ENCODE results near the gene MRPL14. TPM values are rescaled to one million over a fixed set of nuclear protein-coding genes. Genes with fewer than 3 reads are reported as not detected.

Gene MRPL14
- total RNA-seq, 2 experiments from 2014 or later: 10.4 to 11.5 TPM

DNA sequence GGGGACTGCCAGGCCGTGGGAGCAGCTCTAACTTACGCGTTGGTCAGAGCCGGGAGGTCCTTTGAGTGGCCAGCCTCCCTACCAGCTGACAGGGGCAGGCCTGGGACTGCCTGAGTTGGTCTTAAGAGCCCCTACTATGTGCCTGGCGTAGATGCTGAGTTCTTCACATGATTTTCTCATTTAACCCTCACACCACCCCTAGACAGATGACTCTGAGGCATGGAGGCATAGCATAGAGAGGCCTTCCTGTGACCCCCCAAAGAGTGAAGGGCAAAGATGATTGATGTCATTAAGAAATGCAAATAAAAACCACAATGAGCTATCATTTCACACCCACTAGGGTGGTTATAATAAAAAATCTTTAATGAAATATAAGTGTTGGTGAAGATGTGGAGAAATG lies 36.8 kb downstream of the MRPL14 start:
- TF ChIP-seq CTCF (IDR thresholded peaks at IDR 0.05): no peak
- Histone ChIP-seq H3K4me3 (ENCODE audit: low read length) (no peak overlapping the region), H3K27ac (ENCODE audit: low read depth in 1 of 2, low read length in 2 of 2) (no peak overlapping the region), H3K27me3 (ENCODE audit: control insufficient read depth in 1 of 2, insufficient read depth in 2 of 2, low read length in 2 of 2) (no peaks in the 10 kb centered on the region), H3K36me3 (ENCODE audit: insufficient read depth, low read length) (peaks cover 4% of the 10 kb centered on the region), H3K9me3 (ENCODE audit: control insufficient read depth in 1 of 2, insufficient read depth in 1 of 2, low read length in 2 of 2) (no peaks in the 10 kb centered on the region), H3K4me1 (ENCODE audit: insufficient read depth, low read length) (no peaks in the 10 kb centered on the region)
- intact Hi-C loops (cut with DNase I, micrococcal nuclease): loop anchor here (10.0 kb wide), 2 partner anchors 174 to 364 kb away; partner anchors contain the start of gene NFKBIE (in 1 of the 2)
- no peaks in the 10 kb centered on the region for H3K4me1 Mint-ChIP-seq (ENCODE audit: low read depth)
- H3K4me3 Mint-ChIP-seq: no peak overlapping the region
- no peak overlapping the region for H3K27ac Mint-ChIP-seq
- no peak for DNase-seq
- no peaks in the 10 kb centered on the region for H3K9me3 Mint-ChIP-seq
- ChIA-PET POLR2A (no interaction called here), CTCF (interaction anchor here (1.9 kb wide), 1 partner anchor 11 kb away, joined by 4 read pairs; no protein-coding TSS in a partner anchor)
- ATAC-seq (ENCODE audit: poor library complexity): no peak
- no peaks in the 10 kb centered on the region for H3K27me3 Mint-ChIP-seq
- no peaks in the 10 kb centered on the region for H3K36me3 Mint-ChIP-seq (ENCODE audit: low read depth)

DNA sequence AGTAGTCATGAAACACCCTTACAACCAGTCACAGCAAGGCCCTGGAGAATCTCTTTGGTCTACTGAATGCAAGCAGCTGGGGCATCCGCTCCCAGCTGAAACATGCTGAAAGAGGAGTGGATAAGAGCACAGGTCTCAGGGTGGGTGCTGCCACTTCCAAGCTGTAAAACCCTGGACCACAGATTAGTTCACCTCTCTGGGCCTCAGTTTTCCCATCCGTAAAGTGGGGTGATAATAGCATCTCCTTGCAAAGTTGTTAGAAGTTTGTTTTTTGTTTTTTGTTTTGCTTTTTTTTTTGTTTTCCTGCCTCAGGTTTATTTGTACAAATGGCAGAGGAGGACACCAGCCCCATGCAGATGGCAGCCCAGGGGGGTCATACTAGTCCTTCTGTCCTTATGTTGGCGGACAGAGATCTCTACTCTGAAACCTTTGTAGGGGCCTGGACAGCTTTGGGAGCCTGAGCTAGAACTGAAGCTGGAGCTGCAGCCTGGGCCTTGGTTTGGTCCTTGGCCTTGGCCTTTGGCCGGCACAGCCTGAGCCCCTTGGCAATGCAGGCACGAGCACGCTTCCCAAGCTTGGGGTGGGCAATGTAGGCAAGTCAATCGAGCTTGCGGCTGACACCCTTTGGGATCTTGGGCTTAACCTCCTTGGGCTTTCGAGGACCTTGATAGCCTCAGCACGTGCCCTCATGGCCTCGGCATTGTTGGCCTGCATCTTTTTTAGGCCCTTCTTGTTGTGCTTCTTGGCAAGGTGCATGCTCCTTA lies 38.2 kb downstream of the MRPL14 start:
- Histone ChIP-seq H3K36me3 (ENCODE audit: insufficient read depth, low read length) (peaks cover 4% of the 10 kb centered on the region), H3K4me1 (ENCODE audit: insufficient read depth, low read length) (no peaks in the 10 kb centered on the region), H3K4me3 (ENCODE audit: low read length) (no peak overlapping the region), H3K27me3 (ENCODE audit: control insufficient read depth in 1 of 2, insufficient read depth in 2 of 2, low read length in 2 of 2) (no peaks in the 10 kb centered on the region), H3K27ac (ENCODE audit: low read depth in 1 of 2, low read length in 2 of 2) (no peak overlapping the region), H3K9me3 (ENCODE audit: control insufficient read depth in 1 of 2, insufficient read depth in 1 of 2, low read length in 2 of 2) (no peaks in the 10 kb centered on the region)
- DNase-seq (no peak), ATAC-seq (ENCODE audit: poor library complexity) (no peak)
- Mint-ChIP-seq H3K27me3 (no peaks in the 10 kb centered on the region), H3K4me3 (no peak overlapping the region), H3K36me3 (ENCODE audit: low read depth) (no peaks in the 10 kb centered on the region), H3K9me3 (no peaks in the 10 kb centered on the region), H3K27ac (no peak overlapping the region), H3K4me1 (ENCODE audit: low read depth) (no peaks in the 10 kb centered on the region)
- intact Hi-C loops (cut with DNase I, micrococcal nuclease): no loop called here
- ChIA-PET CTCF (no interaction called here), POLR2A (no interaction called here)
- TF ChIP-seq CTCF (IDR thresholded peaks at IDR 0.05): no peak

DNA sequence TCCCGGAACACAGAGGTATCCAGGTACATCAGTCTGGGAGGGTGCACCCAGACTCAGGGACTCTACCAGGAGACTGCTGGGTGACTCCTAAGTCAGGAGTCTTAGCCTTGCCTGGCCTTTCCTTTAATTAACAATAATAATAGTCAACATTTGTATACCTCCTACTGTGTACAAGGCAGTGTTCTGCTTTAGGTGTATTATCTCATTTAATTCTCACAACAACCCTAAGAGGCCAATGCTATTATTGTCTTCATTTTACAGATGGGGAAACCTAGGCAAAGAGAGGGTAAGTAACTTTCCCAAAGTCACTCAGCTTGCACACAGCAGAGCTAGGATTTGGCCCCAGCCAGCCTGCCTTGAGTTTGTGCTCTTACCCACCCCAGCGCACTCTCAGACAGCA lies 39.6 kb downstream of the MRPL14 start:
- no peak overlapping the region for H3K27ac Mint-ChIP-seq
- no peak for TF ChIP-seq CTCF (IDR thresholded peaks at IDR 0.05)
- H3K4me3 ChIP-seq (ENCODE audit: low read length): no peak overlapping the region
- H3K36me3 Mint-ChIP-seq (ENCODE audit: low read depth): no peaks in the 10 kb centered on the region
- intact Hi-C loops (cut with DNase I, micrococcal nuclease): no loop called here
- H3K9me3 Mint-ChIP-seq: no peaks in the 10 kb centered on the region
- H3K27me3 Mint-ChIP-seq: no peaks in the 10 kb centered on the region
- no peaks in the 10 kb centered on the region for H3K4me1 ChIP-seq (ENCODE audit: insufficient read depth, low read length)
- H3K4me1 Mint-ChIP-seq (ENCODE audit: low read depth): no peaks in the 10 kb centered on the region
- no peak overlapping the region for H3K4me3 Mint-ChIP-seq
- H3K27ac ChIP-seq (ENCODE audit: low read depth in 1 of 2, low read length in 2 of 2): no peak overlapping the region
- H3K9me3 ChIP-seq (ENCODE audit: control insufficient read depth in 1 of 2, insufficient read depth in 1 of 2, low read length in 2 of 2): no peaks in the 10 kb centered on the region
- H3K27me3 ChIP-seq (ENCODE audit: control insufficient read depth in 1 of 2, insufficient read depth in 2 of 2, low read length in 2 of 2): no peaks in the 10 kb centered on the region
- ChIA-PET CTCF (no interaction called here), POLR2A (no interaction called here)
- DNase-seq: no peak
- H3K36me3 ChIP-seq (ENCODE audit: insufficient read depth, low read length): no peaks in the 10 kb centered on the region
- ATAC-seq (ENCODE audit: poor library complexity): no peak
